ENCODE data around the gene SP2. TPM values are rescaled to one million over a fixed set of nuclear protein-coding genes. Genes with fewer than 3 reads are reported as not detected.
A peak's percentile ranks its signal among the peaks of the same experiment; 100 is the strongest.

SP2 gene
- total and polyA plus RNA-seq, 2 of the 13 experiments (the other 11 are each of a cell fraction or from before 2014, with no cell fraction given): 1.4 to 4.8 TPM

GRCh38 chr17:47895347-47895855 lies 635 bp upstream of the SP2 start (continued):
- TF ChIP-seq TEF (CRISPR knock-in tag; IDR thresholded peaks at IDR 0.05): no peak
- TF ChIP-seq ZNF207 (IDR thresholded peaks at IDR 0.05; ENCODE audit: borderline replicate concordance): no peak
- no peak; the same call in 1 of the 2 replicates for TF ChIP-seq GATAD1 (CRISPR knock-in tag; IDR thresholded peaks at IDR 0.05)
- peak; percentile 36 for TF ChIP-seq IKZF4 (CRISPR knock-in tag; IDR thresholded peaks at IDR 0.05; ENCODE audit: borderline replicate concordance, low read depth, not compliant biosample characterization)
- no peak for TF ChIP-seq ZNF720 (CRISPR knock-in tag; IDR thresholded peaks at IDR 0.05)
- peak; percentile 85; the same call in 1 of the 2 replicates for TF ChIP-seq YEATS4 (CRISPR knock-in tag; IDR thresholded peaks at IDR 0.05; ENCODE audit: borderline replicate concordance)
- no peak for TF ChIP-seq RARA (CRISPR knock-in tag; IDR thresholded peaks at IDR 0.05)
- peak; percentile 53; the same call in 1 of the 2 replicates for TF ChIP-seq ZBTB7B (CRISPR knock-in tag; IDR thresholded peaks at IDR 0.05)
- no peak; the same call in 1 of the 2 replicates for TF ChIP-seq SRF (IDR thresholded peaks at IDR 0.05; ENCODE audit: low read depth, low read length)
- 0 out of 2 replicates have a peak, but pooled peaks have one; percentile 62 for TF ChIP-seq ZNF230 (CRISPR knock-in tag; IDR thresholded peaks at IDR 0.05)
- TF ChIP-seq ZNF33A (CRISPR knock-in tag; IDR thresholded peaks at IDR 0.05; ENCODE audit: borderline replicate concordance): no peak
- TF ChIP-seq MYNN (CRISPR knock-in tag; IDR thresholded peaks at IDR 0.05; ENCODE audit: low read depth): no peak
- TF ChIP-seq ZBTB4 (CRISPR knock-in tag; IDR thresholded peaks at IDR 0.05; ENCODE audit: borderline replicate concordance): 0 out of 2 replicates have a peak, but pooled peaks have one; percentile 30
- no peak for TF ChIP-seq IKZF1 (IDR thresholded peaks at IDR 0.05)
- no peak for TF ChIP-seq ZNF660 (CRISPR knock-in tag; IDR thresholded peaks at IDR 0.05; ENCODE audit: borderline replicate concordance, low read depth)
- peak; percentile 61; the same call in 1 of the 2 replicates for TF ChIP-seq NR2F2 (IDR thresholded peaks at IDR 0.05; ENCODE audit: borderline replicate concordance, low read depth)
- no peak for TF ChIP-seq ATRX (CRISPR knock-in tag; IDR thresholded peaks at IDR 0.05; ENCODE audit: borderline replicate concordance)
- no peak for TF ChIP-seq TBP (CRISPR knock-in tag; IDR thresholded peaks at IDR 0.05)
- TF ChIP-seq ZNF564 (CRISPR knock-in tag; IDR thresholded peaks at IDR 0.05): peak; percentile 69; the same call in 1 of the 2 replicates
- TF ChIP-seq NFYC (CRISPR knock-in tag; IDR thresholded peaks at IDR 0.05): no peak
- TF ChIP-seq RXRA (CRISPR knock-in tag; IDR thresholded peaks at IDR 0.05): 0 out of 2 replicates have a peak, but pooled peaks have one; percentile 15
- peak; percentile 34 for TF ChIP-seq MAX (IDR thresholded peaks at IDR 0.05)
- TF ChIP-seq ZNF737 (CRISPR knock-in tag; IDR thresholded peaks at IDR 0.05; ENCODE audit: borderline replicate concordance): no peak
- TF ChIP-seq PPARG (CRISPR knock-in tag; conservative IDR thresholded peaks at IDR 0.05): 0 out of 2 replicates have a peak, but pooled peaks have one; percentile 35
- TF ChIP-seq ZNF891 (CRISPR knock-in tag; IDR thresholded peaks at IDR 0.05): peak; percentile 93
- no peak for TF ChIP-seq ETS1 (CRISPR knock-in tag; IDR thresholded peaks at IDR 0.05)
- TF ChIP-seq ISX (CRISPR knock-in tag; conservative IDR thresholded peaks at IDR 0.05): no peak
- TF ChIP-seq RBAK (CRISPR knock-in tag; IDR thresholded peaks at IDR 0.05): no peak

All from HepG2 (cell line).